Activated CD8-positive, alpha-beta memory T cell treated with anti-CD3 and anti-CD28 coated beads for 36 hours (primary cell): ENCODE measurements around the gene TMUB1. TPM values are rescaled to one million over a fixed set of nuclear protein-coding genes. Genes with fewer than 3 reads are reported as not detected.

ENCODE experiments used
- CTCF ChIA-PET: fragments of 350-600 bp; sonication (Branson Sonifier 250); formaldehyde crosslinking; loops from one replicate; lab custom pipeline; 2021; ENCODE audit warnings: antibody characterized with exemption; lab: Charles Lee
- POLR2A ChIA-PET: fragments of 350-600 bp; sonication (Branson Sonifier 250); formaldehyde crosslinking; loops from one replicate; lab custom pipeline; 2021; ENCODE audit warnings: antibody characterized with exemption; lab: Charles Lee
- total RNA-seq, 2 experiments: library from RNA; stranded (reverse); gene quantifications; one replicate each; pipeline ENCODE4 v1.2.3, GENCODE V29; 2021

The TMUB1 gene
- total RNA-seq, 2 experiments from 2014 or later, result 77.4 to 79.7 TPM

DNA sequence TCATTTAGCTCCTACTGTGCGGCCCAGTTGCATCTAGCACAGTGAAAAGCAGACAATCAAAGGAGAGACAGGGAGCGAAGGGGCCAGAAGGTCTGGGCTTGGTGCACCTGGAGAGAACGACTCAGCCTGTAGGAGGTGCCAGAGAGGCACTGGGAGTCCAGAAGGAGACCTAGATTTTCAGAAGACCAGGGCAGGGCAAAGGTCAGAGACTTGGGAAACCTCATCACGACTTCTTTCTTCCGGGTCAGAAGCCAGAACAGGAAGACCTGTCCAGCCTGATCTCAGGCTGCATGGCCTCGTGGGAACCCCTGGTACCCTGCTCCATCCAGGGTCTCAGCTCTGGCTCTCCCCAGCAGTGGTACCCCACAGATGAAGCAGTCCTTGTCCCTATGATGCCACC is 8.1 kb upstream of the TMUB1 start:
- CTCF ChIA-PET, result interaction anchor here (0.5 to 2.5 kb wide), 4 partner anchors 19 to 114 kb away, joined by 3 to 12 read pairs (median 3); no protein-coding TSS in a partner anchor
- POLR2A ChIA-PET, result no interaction called here

DNA sequence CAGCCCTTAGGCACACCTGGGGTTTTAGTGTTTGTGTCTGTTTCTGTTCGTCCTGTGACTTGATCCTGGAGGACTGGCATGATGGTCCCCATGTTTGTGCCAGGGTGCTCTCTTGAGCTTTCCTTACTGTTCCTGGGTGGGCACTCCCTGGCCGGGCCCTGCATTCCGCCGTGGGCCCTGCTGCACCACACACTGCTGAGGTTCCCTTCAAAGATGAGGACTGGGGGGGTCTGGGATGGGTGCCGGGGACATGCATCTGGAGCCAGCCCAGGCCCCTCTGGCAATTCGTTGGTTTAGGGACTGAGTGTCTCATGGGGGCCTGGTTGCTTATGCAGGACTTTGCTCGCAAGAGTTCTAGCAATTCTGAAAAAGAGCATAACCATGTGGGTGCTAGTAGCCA is 7.7 kb upstream of the TMUB1 start:
- POLR2A ChIA-PET, result no interaction called here

DNA sequence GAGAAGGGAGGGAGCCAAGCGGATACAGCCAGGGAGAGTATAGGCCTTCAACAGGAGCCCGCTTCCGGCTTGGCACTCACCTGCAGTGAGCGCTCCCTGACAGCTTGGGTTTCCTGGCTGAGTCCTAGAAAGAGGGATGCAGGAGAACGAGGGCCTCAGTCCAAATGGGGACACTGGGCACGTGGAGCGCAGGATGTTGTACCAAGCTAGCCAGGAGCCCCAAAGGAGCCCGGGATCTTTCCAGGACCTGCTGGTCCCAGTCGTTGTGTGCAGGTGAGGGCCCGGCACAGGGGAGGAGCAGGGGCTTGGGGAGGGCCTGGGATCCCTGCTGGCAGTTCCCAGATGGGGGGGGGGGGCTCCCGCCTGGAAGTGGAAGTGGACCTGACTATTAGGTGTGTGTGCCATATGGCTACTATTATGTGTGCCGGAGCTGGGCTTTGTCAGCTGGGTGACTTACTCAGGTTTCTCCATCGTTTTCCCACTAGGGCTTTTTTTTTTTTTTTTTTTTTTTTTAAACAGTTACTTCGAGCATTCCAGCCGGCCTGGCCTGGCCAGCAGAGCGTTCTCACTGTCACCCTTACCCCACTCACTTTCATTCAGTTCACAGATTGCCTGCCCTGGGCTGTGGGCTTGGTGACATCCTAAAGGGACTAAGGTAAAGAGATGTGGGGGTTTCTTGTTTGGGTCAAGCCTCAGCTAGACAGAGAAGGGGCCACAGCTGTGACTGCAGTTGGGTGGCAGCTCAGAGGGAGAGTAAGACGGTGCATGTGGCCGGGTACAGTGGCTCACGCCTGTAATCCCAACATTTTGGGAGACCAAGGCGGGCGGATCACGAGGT is 6.8 kb upstream of the TMUB1 start:
- ChIA-PET CTCF (interaction anchor here (0.6 to 3.3 kb wide), 4 partner anchors 19 to 35 kb away, joined by 3 to 20 read pairs (median 4); no protein-coding TSS in a partner anchor), POLR2A (no interaction called here)

More for the DNA sequence above, 7.7 kb upstream of the TMUB1 start:
- CTCF ChIA-PET, result interaction anchor here (0.5 to 2.5 kb wide), 3 partner anchors 19 to 113 kb away, joined by 3 to 12 read pairs (median 3); no protein-coding TSS in a partner anchor

DNA sequence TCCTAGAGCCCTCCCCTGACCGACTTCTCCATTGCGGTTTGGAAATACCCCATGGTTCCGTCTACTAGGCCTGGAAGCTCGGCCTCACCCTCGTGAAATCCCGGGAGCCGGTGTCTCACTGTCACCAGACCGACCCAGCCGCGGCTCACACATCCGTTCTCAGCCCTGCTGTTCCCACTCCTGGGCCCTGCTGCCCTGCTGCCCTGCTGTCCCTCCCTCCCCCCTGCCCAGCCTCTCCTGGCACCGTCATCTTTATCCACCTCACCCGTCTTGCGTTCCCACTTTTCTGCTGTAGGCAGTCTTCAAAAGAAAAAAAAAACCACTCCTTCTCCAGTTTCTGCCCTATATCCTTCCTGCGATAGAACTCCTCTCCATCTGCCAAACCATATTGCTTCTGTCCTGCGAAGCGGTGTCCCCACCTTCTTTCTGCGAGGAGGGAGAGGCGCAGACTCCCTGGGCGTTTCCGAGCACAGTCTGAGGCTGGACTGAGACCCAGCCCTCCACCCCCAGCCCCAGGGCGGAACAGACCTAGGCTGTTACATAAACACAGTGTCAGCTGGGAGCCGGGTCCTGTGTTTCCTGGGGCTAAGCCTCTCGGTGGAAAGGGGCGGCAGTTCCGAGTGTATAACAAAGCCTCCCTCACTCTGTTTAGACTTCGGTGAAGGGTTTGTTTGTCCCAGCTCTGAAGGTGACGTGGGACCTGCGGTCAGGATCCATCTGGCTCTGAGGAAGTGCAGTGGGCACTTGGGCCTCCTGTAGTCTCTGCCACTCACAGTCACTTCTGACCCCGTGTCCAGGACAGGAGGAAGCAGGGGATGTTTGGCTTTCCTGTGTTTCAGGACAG is 5.8 kb upstream of the TMUB1 start:
- ChIA-PET CTCF (interaction anchor here (1.3 to 3.3 kb wide), 3 partner anchors 19 to 23 kb away, joined by 3 to 20 read pairs (median 3); no protein-coding TSS in a partner anchor), POLR2A (interaction anchor here (0.5 kb wide), 1 partner anchor 89 kb away, joined by 3 read pairs; no protein-coding TSS in a partner anchor)

DNA sequence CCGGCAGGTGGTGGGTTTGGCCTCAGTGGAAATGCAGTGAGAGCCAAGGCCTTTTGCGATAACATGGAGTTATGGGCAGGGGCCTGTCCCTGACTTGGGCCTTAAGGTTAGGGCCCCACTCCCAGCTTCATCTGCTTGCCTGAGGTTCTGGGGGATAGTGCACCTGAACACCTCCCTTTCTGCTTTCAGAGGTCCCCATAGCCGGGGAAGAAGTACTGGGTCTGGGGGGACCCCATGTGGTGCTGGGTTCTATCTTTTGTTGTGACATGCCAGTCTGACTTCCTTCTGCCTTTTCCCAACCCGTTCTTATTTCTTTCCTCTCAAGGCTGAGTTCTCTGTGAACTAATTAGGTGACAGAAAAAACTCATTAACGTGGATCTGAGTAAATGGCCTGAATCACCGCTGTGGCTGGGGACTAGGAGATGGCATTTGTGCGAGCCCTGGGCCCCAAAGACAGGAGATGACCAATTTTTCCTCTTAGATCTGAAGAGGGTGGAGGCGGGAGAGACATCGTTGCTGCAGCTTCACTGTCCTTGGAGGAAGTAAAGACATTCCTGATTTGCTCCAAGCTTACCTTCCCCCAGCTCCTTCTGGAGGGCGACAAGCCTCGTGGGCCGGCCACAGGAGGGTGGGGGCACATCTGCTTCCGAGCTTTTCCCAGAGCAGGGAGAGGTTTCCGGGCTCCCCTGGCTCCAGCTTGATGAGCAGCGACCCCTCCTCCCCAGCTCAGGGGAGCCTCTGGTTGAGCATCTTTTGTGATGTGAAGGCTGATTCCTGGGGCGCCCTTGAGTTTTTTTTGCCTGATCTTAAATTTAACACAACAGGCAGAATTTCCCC is 4.9 kb upstream of the TMUB1 start:
- ChIA-PET CTCF (interaction anchor here (1.0 to 3.3 kb wide), 4 partner anchors 19 to 138 kb away, joined by 3 to 20 read pairs (median 3); no protein-coding TSS in a partner anchor), POLR2A (interaction anchor here (0.5 kb wide), 1 partner anchor 88 kb away, joined by 3 read pairs; no protein-coding TSS in a partner anchor)

DNA sequence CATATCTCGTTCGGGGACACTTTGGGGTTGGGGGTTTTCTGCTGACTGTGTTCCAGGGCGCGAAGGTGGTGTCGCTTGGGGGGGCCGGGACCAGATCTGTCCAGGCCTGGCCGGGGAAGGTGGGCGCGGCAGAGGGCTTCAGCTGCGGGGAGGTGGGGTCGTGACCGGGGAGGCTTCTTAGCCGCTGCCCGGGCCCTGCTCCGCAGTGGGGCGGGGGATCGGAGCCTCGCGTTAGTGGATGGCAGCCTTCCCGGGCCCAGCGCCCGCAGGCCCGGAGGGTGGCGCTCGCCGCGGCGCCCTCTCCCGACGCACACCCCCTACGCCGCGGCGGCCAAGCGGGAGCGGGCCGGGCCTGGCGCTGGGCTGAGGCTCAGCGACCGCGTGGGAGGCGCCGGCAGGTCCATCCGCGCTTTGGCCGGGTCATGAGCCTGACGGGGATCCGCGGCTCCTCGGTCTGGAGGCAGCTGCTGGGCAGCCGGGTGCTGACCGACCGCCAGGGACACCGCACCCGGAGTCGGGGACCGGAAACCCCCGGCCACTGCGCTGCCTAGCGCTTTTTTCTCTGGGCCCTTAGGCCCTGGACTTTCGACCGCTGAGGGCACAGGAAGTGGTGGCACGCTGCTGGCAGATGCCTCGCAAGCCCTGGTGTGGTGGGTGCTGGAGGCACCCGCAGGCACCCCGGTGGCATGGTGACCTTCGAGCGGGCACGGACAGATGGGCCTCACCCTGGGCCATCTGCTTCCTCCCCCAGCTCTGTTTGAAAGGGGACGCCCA is 4.1 kb upstream of the TMUB1 start:
- POLR2A ChIA-PET, result interaction anchor here (0.6 to 0.7 kb wide), 2 partner anchors 22 to 59 kb away, joined by 5 to 10 read pairs; partner anchors contain the start of gene ABCB8
- CTCF ChIA-PET, result interaction anchor here (0.7 to 3.3 kb wide), 5 partner anchors 20 to 1484 kb away, joined by 3 to 20 read pairs (median 3); no protein-coding TSS in a partner anchor

DNA sequence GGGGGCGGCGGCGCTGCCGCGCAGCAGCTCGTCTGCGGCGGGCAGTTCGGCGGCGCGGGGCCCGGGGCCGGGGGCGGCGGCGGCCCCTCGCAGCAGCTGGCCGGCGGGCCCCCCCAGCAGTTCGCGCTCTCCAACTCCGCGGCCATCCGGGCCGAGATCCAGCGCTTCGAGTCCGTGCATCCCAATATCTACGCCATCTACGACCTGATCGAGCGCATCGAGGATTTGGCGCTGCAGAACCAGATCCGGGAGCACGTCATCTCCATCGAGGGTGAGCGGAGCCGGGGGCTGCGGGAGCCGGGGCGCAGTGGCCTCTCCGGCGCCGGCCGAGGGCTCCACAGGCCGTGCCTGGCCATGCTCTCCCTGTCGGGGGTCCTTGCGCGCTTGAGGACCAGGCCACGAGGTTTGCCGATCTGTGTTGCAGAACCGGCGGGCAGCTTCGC is 3.5 kb upstream of the TMUB1 start:
- CTCF ChIA-PET, result interaction anchor here (0.7 to 3.3 kb wide), 3 partner anchors 25 to 1483 kb away, joined by 3 to 20 read pairs (median 5); no protein-coding TSS in a partner anchor
- POLR2A ChIA-PET, result interaction anchor here (0.6 to 0.7 kb wide), 2 partner anchors 22 to 59 kb away, joined by 5 to 10 read pairs; partner anchors contain the start of gene ABCB8

DNA sequence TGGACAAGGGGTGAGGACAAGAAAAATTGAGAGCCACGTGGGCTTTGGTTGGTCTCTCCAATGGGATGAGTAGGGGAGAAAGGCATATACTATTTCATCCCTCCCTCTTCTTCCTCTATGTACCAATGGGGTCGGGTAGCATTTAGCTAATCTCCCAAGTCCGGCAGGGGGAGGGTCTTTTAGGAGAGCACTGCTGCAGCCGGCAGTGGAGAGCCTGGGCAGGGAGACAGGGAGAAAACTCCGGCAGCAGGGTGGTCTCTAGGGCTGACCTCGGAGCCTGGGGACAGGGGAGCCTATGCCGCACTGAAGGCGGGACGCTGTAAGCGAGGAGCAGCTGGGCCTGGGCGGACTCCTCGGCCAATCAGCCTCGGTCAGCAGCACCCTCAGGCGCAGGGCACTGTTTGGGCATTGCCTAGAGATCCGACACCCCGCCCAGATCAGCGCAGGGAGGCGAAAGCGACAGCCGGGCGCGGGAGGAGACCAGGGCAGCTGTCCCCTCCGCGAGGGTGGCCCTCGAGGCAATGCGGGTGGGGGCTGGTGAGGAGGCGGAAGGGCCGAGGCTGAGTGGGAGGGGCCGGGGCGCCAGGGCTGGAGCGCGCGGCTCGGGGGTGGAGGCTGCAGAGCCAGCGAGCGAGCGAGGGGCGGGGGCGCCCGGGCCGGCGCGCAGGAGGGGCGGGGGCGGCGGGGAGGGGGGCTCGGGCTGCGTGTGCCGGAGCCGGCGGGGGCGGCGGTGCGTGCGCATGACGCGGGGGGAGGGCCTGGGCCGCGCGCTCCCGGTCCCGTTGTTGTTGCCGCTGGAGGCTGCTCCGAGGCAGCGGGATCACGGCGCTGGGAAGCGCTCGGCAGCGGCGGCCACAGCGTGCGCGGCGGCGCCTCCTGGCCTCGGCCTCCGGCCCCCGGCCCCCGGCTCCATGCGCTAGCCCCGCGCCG is 2.7 kb upstream of the TMUB1 start, which contains the start of gene AGAP3:
Gene AGAP3, plus strand, starts transcription at position 785 of the 930 bp plus-strand sequence. CDS start 267 bp downstream, outside the sequence.
- POLR2A ChIA-PET, result no interaction called here

DNA sequence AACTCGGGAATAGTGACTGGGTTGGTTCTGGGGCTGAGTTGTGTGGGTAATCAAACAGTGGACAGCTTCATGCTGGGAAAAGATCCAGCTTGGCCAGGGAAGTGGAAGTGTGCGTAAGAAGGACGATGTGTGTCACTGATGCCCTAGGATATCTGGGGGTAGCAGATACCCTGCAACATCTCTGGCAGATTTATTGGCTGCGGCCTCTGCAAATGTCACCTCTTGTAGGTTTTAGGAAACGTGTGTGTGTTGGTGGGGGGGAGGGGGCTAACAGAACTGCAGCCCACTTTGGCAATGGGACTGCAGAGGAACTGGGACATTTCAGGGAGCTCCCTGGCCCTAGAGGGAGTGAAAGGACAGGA is 2.0 kb upstream of the TMUB1 start:
- CTCF ChIA-PET, result interaction anchor here (0.8 to 1.8 kb wide), 4 partner anchors 25 to 69 kb away, joined by 3 to 7 read pairs (median 3); partner anchors contain the start of genes CDK5 and SLC4A2
- POLR2A ChIA-PET, result interaction anchor here (0.5 kb wide), 1 partner anchor 25 kb away, joined by 3 read pairs; no protein-coding TSS in a partner anchor

More for the DNA sequence above, 2.7 kb upstream of the TMUB1 start, which contains the start of gene AGAP3:
- CTCF ChIA-PET, result interaction anchor here (1.1 to 1.8 kb wide), 3 partner anchors 25 to 28 kb away, joined by 3 to 7 read pairs (median 3); partner anchors contain the start of genes CDK5 and SLC4A2

DNA sequence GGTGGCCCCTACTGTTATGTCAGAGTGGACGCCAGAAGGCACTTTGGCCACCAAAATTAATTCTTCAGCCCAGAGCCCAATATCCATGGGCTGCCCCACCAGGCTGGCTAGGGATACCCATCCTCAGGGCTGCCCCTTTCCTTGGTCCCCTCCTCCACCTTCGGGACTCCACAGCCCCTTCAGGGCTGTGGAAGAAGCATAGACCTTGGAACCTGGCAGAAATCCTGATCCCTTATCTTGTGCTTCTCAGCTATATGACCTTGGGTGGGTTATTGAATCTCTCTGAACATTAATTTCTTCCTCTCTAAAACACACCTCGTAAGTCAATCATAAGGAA is 499 bp upstream of the TMUB1 start:
- POLR2A ChIA-PET, result no interaction called here

DNA sequence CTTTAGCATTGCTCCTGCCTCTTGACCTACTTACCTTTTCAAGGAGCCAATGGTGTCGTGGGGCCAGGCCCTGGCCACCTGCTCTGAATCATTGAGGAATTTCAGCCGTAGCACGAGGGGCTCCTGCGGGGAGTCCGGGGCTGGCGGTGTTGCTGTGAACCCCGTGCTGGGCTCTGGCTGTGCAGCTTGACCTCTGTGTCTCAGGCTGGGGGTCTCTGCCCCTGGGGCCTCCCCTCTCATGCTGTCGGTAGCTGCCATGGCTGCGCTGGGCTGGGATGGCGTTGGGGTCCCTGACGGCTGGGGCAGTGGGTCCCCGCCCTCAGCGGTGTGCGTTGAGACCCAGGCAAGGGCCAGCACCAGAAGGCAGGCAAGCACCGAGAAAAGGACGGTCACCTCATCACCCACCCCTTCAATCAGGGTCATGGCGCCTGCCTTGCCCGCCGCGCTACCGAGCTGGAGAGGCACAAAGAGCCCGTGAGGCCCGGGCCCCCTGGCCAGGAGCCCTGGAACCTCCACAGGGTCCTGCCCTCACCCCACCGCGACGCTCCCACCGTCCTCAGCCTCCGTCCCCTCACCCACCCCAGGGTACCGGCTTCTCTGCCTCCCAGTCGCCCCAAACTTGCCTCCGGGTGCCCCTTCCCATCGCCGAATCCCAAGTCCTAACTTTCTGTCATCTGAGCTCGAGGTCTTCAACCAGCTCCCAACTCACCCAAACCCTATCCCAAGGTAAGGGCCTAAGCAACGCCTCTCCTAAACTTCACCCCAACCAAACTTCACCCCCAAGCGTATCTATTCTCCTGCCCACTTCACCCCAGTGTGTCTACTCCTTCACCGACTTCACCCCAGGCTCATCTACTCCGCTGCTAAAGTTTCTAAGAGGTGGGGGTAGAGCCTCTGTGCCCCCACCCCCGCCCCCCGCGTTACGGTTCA is 887 bp downstream of the TMUB1 start:
- ChIA-PET POLR2A (interaction anchor here (0.6 to 1.1 kb wide), 2 partner anchors 23 to 418 kb away, joined by 3 read pairs; partner anchors contain the start of gene SLC4A2), CTCF (interaction anchor here (0.8 kb wide), 1 partner anchor 162 kb away, joined by 3 read pairs; no protein-coding TSS in a partner anchor)

More for the DNA sequence above, 499 bp upstream of the TMUB1 start:
- CTCF ChIA-PET, result interaction anchor here (1.6 kb wide), 1 partner anchor 56 kb away, joined by 4 read pairs; the partner anchor contains the start of gene ABCB8

DNA sequence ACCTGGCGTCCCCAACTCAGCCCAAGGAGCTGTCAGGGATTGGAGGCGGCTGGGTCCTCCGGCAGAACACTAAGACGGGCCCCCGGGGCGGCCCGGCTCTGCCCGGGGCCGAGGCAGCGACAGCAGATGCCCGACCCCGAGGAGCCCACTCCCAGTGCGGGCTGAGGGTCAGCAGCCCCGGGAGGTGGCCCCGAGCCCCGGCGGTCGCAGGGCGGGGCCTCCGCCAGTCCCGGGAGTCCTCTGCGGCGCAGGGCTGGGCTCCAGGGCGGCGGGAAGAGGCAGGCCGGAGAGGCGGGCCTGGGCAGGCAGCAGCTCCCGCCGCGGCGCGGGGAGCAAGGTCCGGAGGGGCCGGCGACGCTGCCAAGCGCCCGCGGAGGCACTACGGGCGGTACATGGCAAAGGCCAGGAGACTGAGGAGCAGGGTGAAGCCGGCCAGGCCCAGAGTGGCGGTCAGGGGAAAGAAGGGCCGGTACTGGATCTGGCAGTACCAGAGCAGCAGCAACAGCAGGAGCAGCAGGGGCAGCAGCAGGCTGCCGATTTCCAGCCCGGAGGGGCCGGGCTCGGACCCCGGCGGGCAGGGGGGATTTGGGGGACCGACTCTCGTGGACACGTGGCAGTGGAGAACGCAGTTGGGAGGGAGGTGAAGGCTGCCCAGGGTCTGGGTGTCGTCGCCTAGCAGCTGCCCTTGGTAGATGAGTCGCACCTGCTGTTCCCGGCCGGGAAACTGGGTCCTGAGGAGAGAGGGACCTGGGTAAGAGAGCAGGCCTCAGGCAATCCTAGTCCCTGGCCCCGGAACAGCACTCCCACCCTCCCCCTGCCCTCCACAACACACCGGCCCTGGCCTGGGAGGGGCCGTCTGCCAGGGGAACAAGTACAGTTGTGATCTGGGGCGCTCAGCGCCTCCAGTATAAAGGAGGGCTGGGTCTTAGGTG is 1.9 kb downstream of the TMUB1 start:
- CTCF ChIA-PET, result interaction anchor here (0.7 to 1.2 kb wide), 2 partner anchors 19 to 21 kb away, joined by 3 read pairs; no protein-coding TSS in a partner anchor

DNA sequence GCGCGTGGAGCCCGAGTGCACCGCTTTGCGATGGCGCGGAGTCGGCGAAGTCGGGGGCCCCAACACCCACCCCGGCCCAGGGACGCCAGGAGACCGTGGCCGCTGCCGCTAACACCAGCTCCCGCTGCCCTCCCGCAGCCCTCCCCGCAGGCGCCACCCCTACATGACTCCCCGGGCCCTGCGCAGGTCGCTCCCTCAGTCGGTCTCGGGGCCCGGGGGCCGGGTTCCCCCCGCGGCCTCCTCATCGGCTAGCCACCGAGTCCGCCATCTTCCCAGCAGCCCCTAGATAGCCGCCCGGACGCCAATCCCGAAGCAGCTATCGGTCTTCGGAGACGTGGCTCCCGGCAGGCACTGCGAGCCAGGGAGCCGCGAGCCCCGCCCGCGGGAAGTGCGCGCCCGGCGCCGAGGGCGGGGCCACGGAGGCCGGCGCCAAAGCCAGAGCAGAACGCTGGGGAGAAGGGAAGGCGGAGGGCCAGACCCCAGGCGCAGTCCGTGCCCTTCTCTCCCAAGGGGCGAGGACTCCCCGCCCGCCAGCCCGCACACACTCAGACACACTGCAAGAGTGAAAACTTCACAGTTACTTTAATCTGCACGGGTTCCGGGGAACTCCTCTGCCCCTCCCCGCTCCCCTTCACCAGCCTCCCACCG is 2.6 kb downstream of the TMUB1 start, which contains the start of gene FASTK:
Gene FASTK, minus strand, starts transcription at position 288 of the 648 bp plus-strand sequence. Its CDS starts 43 bp downstream, at position 245.
- POLR2A ChIA-PET, result interaction anchor here (0.6 kb wide), 1 partner anchor 254 kb away, joined by 3 read pairs; no protein-coding TSS in a partner anchor

More for the DNA sequence above, 1.9 kb downstream of the TMUB1 start:
- POLR2A ChIA-PET, result interaction anchor here (0.5 to 0.6 kb wide), 4 partner anchors 81 to 417 kb away, joined by 3 to 6 read pairs (median 3); no protein-coding TSS in a partner anchor

More for the DNA sequence above, 2.6 kb downstream of the TMUB1 start, which contains the start of gene FASTK:
- CTCF ChIA-PET, result interaction anchor here (0.7 to 1.2 kb wide), 3 partner anchors 18 to 52 kb away, joined by 3 to 4 read pairs (median 3); partner anchors contain the start of gene ABCB8
